Natural killer cell (primary cell): ENCODE results near the gene HIRIP3. TPM values are rescaled to one million over a fixed set of nuclear protein-coding genes. Genes with fewer than 3 reads are reported as not detected.
A peak's percentile ranks its signal among the peaks of the same experiment; 100 is the strongest.

Experiments used
- ATAC-seq, 3 donors: fragments of 150-1000 bp in 2 of 3; fragments of 200-7000 bp in 1 of 3; cut with Tn5 transposase; 1 replicate in 1 of 3; 2 replicates in 2 of 3; pipeline ENCODE4 v1.10.0; 2021; ENCODE audit warnings: mild to moderate bottlenecking in 2 of 3, moderate library complexity in 2 of 3
- DNase-seq, 2 donors: peaks; one replicate each; pipeline versions ENCODE4 v3.0.0 to v3.0.0-alpha.2; 2013 to 2021; ENCODE audit warnings: mixed read lengths in 1 of 2
- H3K27ac ChIP-seq: one replicate; pipeline ENCODE4 v1.5.1; 2013; ENCODE audit warnings: mild to moderate bottlenecking, low read length
- H3K27me3 ChIP-seq: one replicate; pipeline ENCODE4 v1.6.1; 2013; ENCODE audit warnings: low read length; ENCODE audit not compliant: control insufficient read depth, insufficient read depth
- H3K36me3 ChIP-seq: one replicate; pipeline ENCODE4 v1.6.1; 2013; ENCODE audit warnings: low read length; ENCODE audit not compliant: control insufficient read depth, insufficient read depth
- H3K4me1 ChIP-seq: one replicate; pipeline ENCODE4 v1.6.1; 2013; ENCODE audit warnings: low read length; ENCODE audit not compliant: control insufficient read depth, insufficient read depth
- H3K4me3 ChIP-seq: one replicate; pipeline ENCODE4 v1.5.1; 2013; ENCODE audit warnings: low read length
- H3K9me3 ChIP-seq: one replicate; pipeline ENCODE4 v1.6.1; 2013; ENCODE audit warnings: low read length; ENCODE audit not compliant: control insufficient read depth, insufficient read depth
- H3K27ac Mint-ChIP-seq, 2 donors: one replicate each; pipeline ENCODE4 v1.8.0; 2022; ENCODE audit warnings: mild to moderate bottlenecking in 2 of 2, mixed read lengths in 2 of 2, moderate library complexity in 1 of 2
- H3K27me3 Mint-ChIP-seq, 2 donors: one replicate each; pipeline ENCODE4 v1.8.0; 2022; ENCODE audit warnings: low read depth in 2 of 2, mixed read lengths in 2 of 2
- H3K36me3 Mint-ChIP-seq: one replicate; pipeline ENCODE4 v1.8.0; 2022; ENCODE audit warnings: mixed read lengths
- H3K4me1 Mint-ChIP-seq, 2 donors: one replicate each; pipeline ENCODE4 v1.8.0; 2022; ENCODE audit warnings: mixed read lengths in 2 of 2
- H3K4me3 Mint-ChIP-seq: one replicate; pipeline ENCODE4 v1.8.0; 2022; ENCODE audit warnings: mild to moderate bottlenecking, moderate library complexity, mixed read lengths
- H3K9me3 Mint-ChIP-seq, 2 donors: one replicate each; pipeline ENCODE4 v1.8.0; 2022; ENCODE audit warnings: mixed read lengths in 2 of 2
- CTCF ChIP-seq: fragments of 200-600 bp; IDR thresholded peaks from one replicate; pipeline ENCODE4 v1.8.0; 2022; ENCODE audit warnings: antibody characterized with exemption
- WGBS: methylation state at CpG from one replicate; pipeline ENCODE4 v1.1.7; 2013; ENCODE audit warnings: missing lambda C conversion rate; ENCODE audit not compliant: insufficient coverage; 5-methylcytosine and 5-hydroxymethylcytosine counted together
- intact Hi-C: fragments of 100-400 bp; cut with micrococcal nuclease; formaldehyde crosslinking; loops from one replicate; pipeline ENCODE4 v1.14.2; 2022
- total RNA-seq, 4 donors: library from RNA; stranded (reverse); fragments of 120-200 nt in 1 of 4; gene quantifications; one replicate each; pipeline versions ENCODE4 v1.2.3 to v1.2.4, GENCODE V29; 2013 to 2022

Gene HIRIP3
- total RNA-seq, 3 donors from 2014 or later (not counting 1 experiment from before 2014, with no cell fraction given) = 11.1 to 13.4 (median 12.7) TPM

- peaks cover 0 to 26% of the 10 kb centered on the region in 2 donors for H3K4me1 Mint-ChIP-seq
- Histone ChIP-seq H3K9me3 (no peaks in the 10 kb centered on the region), H3K4me3 (no peak overlapping the region), H3K27me3 (peaks cover 11% of the 10 kb centered on the region), H3K4me1 (peaks cover 10% of the 10 kb centered on the region), H3K27ac (no peak overlapping the region), H3K36me3 (peaks cover 7% of the 10 kb centered on the region)
- H3K9me3 Mint-ChIP-seq = no peaks in the 10 kb centered on the region
- WGBS = 95% methylated on average over 18 of the region's 18 CpGs
- DNase-seq (no peak), ATAC-seq (no peak)
- H3K27me3 Mint-ChIP-seq = peaks cover 0 to 17% of the 10 kb centered on the region in 2 donors
- TF ChIP-seq CTCF = no peak
- H3K4me3 Mint-ChIP-seq = no peak overlapping the region
- no peak overlapping the region for H3K27ac Mint-ChIP-seq
- no peaks in the 10 kb centered on the region for H3K36me3 Mint-ChIP-seq
- intact Hi-C loops = loop anchor here (5.0 kb wide), 1 partner anchor 304 kb away; no protein-coding TSS in a partner anchor
Measured at GRCh38 chr16:30006095-30006473, 10.7 kb upstream of the HIRIP3 start.

- intact Hi-C loops = loop anchor here (5.0 kb wide), 1 partner anchor 303 kb away; no protein-coding TSS in a partner anchor
- 77% methylated on average over 31 of the region's 35 CpGs for WGBS
- H3K27me3 ChIP-seq = peaks cover 9% of the 10 kb centered on the region
- Mint-ChIP-seq H3K4me1 (peaks cover 0 to 24% of the 10 kb centered on the region in 2 donors), H3K27me3 (peaks cover 0 to 15% of the 10 kb centered on the region in 2 donors), H3K36me3 (no peaks in the 10 kb centered on the region), H3K9me3 (no peaks in the 10 kb centered on the region), H3K4me3 (no peak overlapping the region), H3K27ac (no peak overlapping the region)
- no peak overlapping the region for H3K4me3 ChIP-seq
- no peaks in the 10 kb centered on the region for H3K9me3 ChIP-seq
- peaks cover 11% of the 10 kb centered on the region for H3K36me3 ChIP-seq
- peak; percentile 70 for TF ChIP-seq CTCF
- peaks cover 7% of the 10 kb centered on the region for H3K4me1 ChIP-seq
- DNase-seq = peak in 1 of 2 donors; percentile 71
- no peak overlapping the region for H3K27ac ChIP-seq
- peak; percentile 52 to 89 (median 79) for ATAC-seq
Measured at GRCh38 chr16:30005341-30006094, 10.1 kb upstream of the HIRIP3 start.

GRCh38 chr16:30004811-30005242 is 9.4 kb upstream of the HIRIP3 start:
- Histone ChIP-seq H3K27me3 (peaks cover 2% of the 10 kb centered on the region), H3K4me1 (peaks cover 2% of the 10 kb centered on the region), H3K27ac (no peak overlapping the region), H3K9me3 (no peaks in the 10 kb centered on the region), H3K4me3 (no peak overlapping the region), H3K36me3 (peaks cover 16% of the 10 kb centered on the region)
- no peaks in the 10 kb centered on the region for H3K9me3 Mint-ChIP-seq
- ATAC-seq = no peak
- peaks cover 0 to 20% of the 10 kb centered on the region in 2 donors for H3K4me1 Mint-ChIP-seq
- intact Hi-C loops = loop anchor here (5.0 kb wide), 1 partner anchor 303 kb away; no protein-coding TSS in a partner anchor
- H3K36me3 Mint-ChIP-seq = no peaks in the 10 kb centered on the region
- DNase-seq = no peak
- no peak for TF ChIP-seq CTCF
- no peak overlapping the region for H3K4me3 Mint-ChIP-seq
- 32% methylated on average over 11 of the region's 11 CpGs for whole genome bisulfite sequencing
- H3K27ac Mint-ChIP-seq = no peak overlapping the region
- H3K27me3 Mint-ChIP-seq = peaks cover 0 to 9% of the 10 kb centered on the region in 2 donors
